ENCODE results near the gene SDF4. TPM values are rescaled to one million over a fixed set of nuclear protein-coding genes. Genes with fewer than 3 reads are reported as not detected.
A peak's percentile ranks its signal among the peaks of the same experiment; 100 is the strongest.

SDF4 gene
- total RNA-seq, 6 donors from 2014 or later: 79.0 to 172 (median 148) TPM

- TF ChIP-seq POLR2AphosphoS5 (IDR thresholded peaks at IDR 0.05): no peak
- no peak for TF ChIP-seq POLR2A (IDR thresholded peaks at IDR 0.05)
- TF ChIP-seq EP300 (IDR thresholded peaks at IDR 0.05): no peak
- TF ChIP-seq, protein P1, sequence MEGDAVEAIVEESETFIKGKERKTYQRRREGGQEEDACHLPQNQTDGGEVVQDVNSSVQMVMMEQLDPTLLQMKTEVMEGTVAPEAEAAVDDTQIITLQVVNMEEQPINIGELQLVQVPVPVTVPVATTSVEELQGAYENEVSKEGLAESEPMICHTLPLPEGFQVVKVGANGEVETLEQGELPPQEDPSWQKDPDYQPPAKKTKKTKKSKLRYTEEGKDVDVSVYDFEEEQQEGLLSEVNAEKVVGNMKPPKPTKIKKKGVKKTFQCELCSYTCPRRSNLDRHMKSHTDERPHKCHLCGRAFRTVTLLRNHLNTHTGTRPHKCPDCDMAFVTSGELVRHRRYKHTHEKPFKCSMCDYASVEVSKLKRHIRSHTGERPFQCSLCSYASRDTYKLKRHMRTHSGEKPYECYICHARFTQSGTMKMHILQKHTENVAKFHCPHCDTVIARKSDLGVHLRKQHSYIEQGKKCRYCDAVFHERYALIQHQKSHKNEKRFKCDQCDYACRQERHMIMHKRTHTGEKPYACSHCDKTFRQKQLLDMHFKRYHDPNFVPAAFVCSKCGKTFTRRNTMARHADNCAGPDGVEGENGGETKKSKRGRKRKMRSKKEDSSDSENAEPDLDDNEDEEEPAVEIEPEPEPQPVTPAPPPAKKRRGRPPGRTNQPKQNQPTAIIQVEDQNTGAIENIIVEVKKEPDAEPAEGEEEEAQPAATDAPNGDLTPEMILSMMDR (IDR thresholded peaks at IDR 0.05): no peak
- DNase-seq (no peak), ATAC-seq (ENCODE audit: low FRiP score in 2 of 2) (no peak)
- Histone ChIP-seq H3K27ac (no peak overlapping the region), H3K9me3 (no peaks in the 10 kb centered on the region), H3K4me3 (no peak overlapping the region), H3K36me3 (peaks cover 28 to 84% (median 64%) of the 10 kb centered on the region in 4 donors), H3K27me3 (no peaks in the 10 kb centered on the region), H3K4me1 (peaks cover 0 to 22% (median 2%) of the 10 kb centered on the region in 4 donors)
- 88 to 95% methylated on average over 30 of the region's 31 CpGs for WGBS, 2 donors
These were observed 25.4 kb upstream of the SDF4 start for GRCh38 chr1:1256956-1257871.

- no peak for ATAC-seq (ENCODE audit: low FRiP score in 2 of 2)
- Histone ChIP-seq H3K27ac (no peak overlapping the region), H3K9me3 (no peaks in the 10 kb centered on the region), H3K36me3 (peaks cover 26 to 73% (median 55%) of the 10 kb centered on the region in 4 donors), H3K4me3 (no peak overlapping the region), H3K27me3 (no peaks in the 10 kb centered on the region), H3K4me1 (peaks cover 0 to 13% (median under 1%) of the 10 kb centered on the region in 4 donors)
- 95 to 100% methylated on average over 1 to 10 of the region's 10 CpGs for WGBS, 2 donors
- no peak for TF ChIP-seq POLR2A (IDR thresholded peaks at IDR 0.05)
- TF ChIP-seq, protein P1 (IDR thresholded peaks at IDR 0.05): no peak
- no peak for TF ChIP-seq EP300 (IDR thresholded peaks at IDR 0.05)
- no peak for TF ChIP-seq POLR2AphosphoS5 (IDR thresholded peaks at IDR 0.05)
- DNase-seq: peak in 1 of 2 donors; percentile 73
These were observed 23.8 kb upstream of the SDF4 start for GRCh38 chr1:1255611-1256010.

DNA sequence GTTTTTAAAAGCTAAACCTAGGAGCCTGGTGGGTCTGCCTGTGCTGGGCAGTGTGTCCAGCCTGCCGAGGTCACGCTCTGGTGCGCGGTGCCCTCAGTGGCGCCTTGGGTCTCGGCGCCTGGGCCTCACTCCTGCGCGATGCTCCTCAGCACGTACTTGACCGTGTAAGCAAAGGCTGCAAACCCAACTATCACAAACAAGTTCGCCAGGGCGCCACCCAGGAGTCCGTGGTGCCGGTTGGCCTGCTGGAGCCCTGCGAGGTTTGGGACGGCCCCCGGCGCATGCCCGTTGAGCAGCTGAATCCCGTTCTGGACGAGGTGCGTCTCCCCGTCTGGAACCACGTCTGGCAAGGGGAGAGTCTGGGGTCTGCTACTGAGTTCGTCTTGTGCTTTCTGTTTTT is 23.3 kb upstream of the SDF4 start:
- DNase-seq: peak in 1 of 2 donors; percentile 85

GRCh38 chr1:1254667-1254998 is 22.8 kb upstream of the SDF4 start:
- peaks cover 26 to 66% (median 49%) of the 10 kb centered on the region in 4 donors for H3K36me3 ChIP-seq
- H3K9me3 ChIP-seq: no peaks in the 10 kb centered on the region
- no peak for DNase-seq
- no peak overlapping the region for H3K4me3 ChIP-seq
- WGBS, 2 donors: 93% methylated on average over 21 of the region's 21 CpGs
- ATAC-seq (ENCODE audit: low FRiP score in 2 of 2): no peak
- peaks cover 0 to 8% (median 2%) of the 10 kb centered on the region in 4 donors for H3K4me1 ChIP-seq
- H3K27me3 ChIP-seq: no peaks in the 10 kb centered on the region
- TF ChIP-seq, protein P1 (IDR thresholded peaks at IDR 0.05): no peak
- H3K27ac ChIP-seq: no peak overlapping the region

More for the DNA sequence above, 23.3 kb upstream of the SDF4 start:
- no peak overlapping the region for H3K4me3 ChIP-seq
- H3K36me3 ChIP-seq: peaks cover 26 to 70% (median 52%) of the 10 kb centered on the region in 4 donors
- no peak for ATAC-seq (ENCODE audit: low FRiP score in 2 of 2)
- no peaks in the 10 kb centered on the region for H3K9me3 ChIP-seq
- no peak overlapping the region for H3K27ac ChIP-seq
- TF ChIP-seq POLR2AphosphoS5 (IDR thresholded peaks at IDR 0.05) (no peak), POLR2A (IDR thresholded peaks at IDR 0.05) (no peak), EP300 (IDR thresholded peaks at IDR 0.05) (no peak)
- TF ChIP-seq, protein P1 (IDR thresholded peaks at IDR 0.05): no peak
- peaks cover 0 to 8% (median 2%) of the 10 kb centered on the region in 4 donors for H3K4me1 ChIP-seq
- WGBS, 2 donors: 96 to 97% methylated on average over 26 of the region's 26 CpGs
- H3K27me3 ChIP-seq: no peaks in the 10 kb centered on the region

All from upper lobe of left lung (tissue), 6 donors.